Gastroesophageal sphincter (tissue), 3 donors: ENCODE data around the gene CCDC60.

ENCODE experiments used
- CTCF ChIP-seq, 4 experiments: fragments of 200-600 bp in 2 of 4; fragments of 450-650 bp in 2 of 4; sonication (generic) in 1 of 4; IDR thresholded peaks; one replicate each; pipeline ENCODE4 v1.5.1; 2017 to 2019; ENCODE audit warnings: antibody characterized with exemption in 4 of 4, mild to moderate bottlenecking in 2 of 4, moderate library complexity in 2 of 4
- EP300 ChIP-seq: sonication (generic); formaldehyde crosslinking; IDR thresholded peaks from one replicate; pipeline ENCODE4 v1.6.1; 2017; ENCODE audit warnings: antibody characterized with exemption, mild to moderate bottlenecking
- POLR2AphosphoS5 ChIP-seq: sonication (generic); formaldehyde crosslinking; IDR thresholded peaks from one replicate; pipeline ENCODE4 v1.6.1; 2017; ENCODE audit warnings: antibody characterized with exemption

- TF ChIP-seq CTCF (IDR thresholded peaks at IDR 0.05) (no peak), EP300 (no peak), POLR2AphosphoS5 (no peak)
Observed at GRCh38 chr12:119292893-119293630, 41.5 kb upstream of the CCDC60 start.
